Keratinocyte (primary cell): ENCODE measurements around the gene RASAL2. TPM values are rescaled to one million over a fixed set of nuclear protein-coding genes. Genes with fewer than 3 reads are reported as not detected.

Experiments used
- DNase-seq: peaks from one replicate; pipeline ENCODE4 v3.0.0-alpha.2; 2011; ENCODE audit warnings: low read depth, missing footprints, low spot score
- FAIRE-seq: peaks from 2 replicates; lab custom pipeline; 2011; peaks lifted over from hg19 to GRCh38; lab: Jason Lieb, UNC
- H2AFZ ChIP-seq: 2 replicates; pipeline ENCODE4 v1.6.0; 2012; ENCODE audit warnings: low read length, control low read depth, inconsistent platforms; ENCODE audit not compliant: control insufficient read depth
- H3K27ac ChIP-seq: 2 replicates; pipeline ENCODE4 v1.5.1; 2011; ENCODE audit warnings: low read length; ENCODE audit not compliant: control insufficient read depth, insufficient read depth
- H3K27me3 ChIP-seq: 3 replicates; pipeline ENCODE4 v1.6.0; 2011; ENCODE audit warnings: low read length; ENCODE audit not compliant: control insufficient read depth, insufficient read depth; ENCODE audit errors: extremely low read depth
- H3K36me3 ChIP-seq, 2 experiments: 2 replicates in 1 of 2; 3 replicates in 1 of 2; pipeline ENCODE4 v1.5.1; 2011; ENCODE audit warnings: low read length in 2 of 2, mild to moderate bottlenecking in 1 of 2; ENCODE audit not compliant: control insufficient read depth in 2 of 2, insufficient read depth in 2 of 2; ENCODE audit errors: extremely low read depth in 1 of 2
- H3K4me1 ChIP-seq: 3 replicates; pipeline ENCODE4 v1.5.1; 2011; ENCODE audit warnings: low read length; ENCODE audit not compliant: control insufficient read depth, insufficient read depth; ENCODE audit errors: extremely low read depth
- H3K4me2 ChIP-seq: 3 replicates; pipeline ENCODE4 v1.6.0; 2011; ENCODE audit warnings: low read depth, low read length; ENCODE audit not compliant: control insufficient read depth, insufficient read depth; ENCODE audit errors: extremely low read depth
- H3K4me3 ChIP-seq, 3 experiments: fragments of 200-600 bp in 1 of 3; sonication (generic) in 1 of 3; 2 replicates in 2 of 3; 3 replicates in 1 of 3; pipeline ENCODE4 v1.5.1; 2011 to 2016; ENCODE audit warnings: low read length in 3 of 3, mild to moderate bottlenecking in 3 of 3, control low read depth in 2 of 3, inconsistent platforms in 1 of 3, low read depth in 1 of 3, mixed read lengths in 1 of 3, mixed run types in 1 of 3, moderate library complexity in 1 of 3; ENCODE audit not compliant: control insufficient read depth in 2 of 3, insufficient read depth in 2 of 3; ENCODE audit errors: extremely low read depth in 1 of 3
- H3K79me2 ChIP-seq: 2 replicates; pipeline ENCODE4 v1.6.0; 2012; ENCODE audit warnings: low read length; ENCODE audit not compliant: control insufficient read depth, insufficient read depth
- H3K9ac ChIP-seq: 3 replicates; pipeline ENCODE4 v1.6.0; 2011; ENCODE audit warnings: low read length; ENCODE audit not compliant: control insufficient read depth, insufficient read depth; ENCODE audit errors: extremely low read depth
- H3K9me1 ChIP-seq: 3 replicates; pipeline ENCODE4 v1.6.0; 2011; ENCODE audit warnings: low read length; ENCODE audit not compliant: control insufficient read depth, insufficient read depth; ENCODE audit errors: extremely low read depth
- H3K9me3 ChIP-seq: 2 replicates; pipeline ENCODE4 v1.5.1; 2012; ENCODE audit warnings: low read depth, low read length; ENCODE audit not compliant: control insufficient read depth
- H4K20me1 ChIP-seq: 3 replicates; pipeline ENCODE4 v1.6.0; 2011; ENCODE audit warnings: low read length; ENCODE audit not compliant: control insufficient read depth, insufficient read depth; ENCODE audit errors: extremely low read depth
- CTCF ChIP-seq, 3 experiments: IDR thresholded peaks in 1 of 3; conservative IDR thresholded peaks in 1 of 3; optimal IDR thresholded peaks in 1 of 3; 2 replicates in 2 of 3; 3 replicates in 1 of 3; pipeline versions ENCODE3 to v1.5.1; 2011; ENCODE audit warnings: low read length in 3 of 3, mild to moderate bottlenecking in 3 of 3, moderate library complexity in 2 of 3, control low read depth in 1 of 3, inconsistent platforms in 1 of 3; ENCODE audit not compliant: insufficient read depth in 2 of 3; ENCODE audit errors: extremely low read depth in 1 of 3
- EZH2 ChIP-seq: IDR thresholded peaks from one replicate; pipeline ENCODE4 v1.6.1; 2012; ENCODE audit warnings: inconsistent platforms, mild to moderate bottlenecking, low read length, moderate library complexity
- dilution Hi-C: fragments of 300-500 bp; cut with MboI; formaldehyde crosslinking; loops from one replicate; pipeline ENCODE4 v1.7.0; 2020; ENCODE audit warnings: low sequenced_read_pairs; ENCODE audit not compliant: extremely low pct_ligation_motif_present
- polyA plus RNA-seq, 5 experiments: library from polyadenylated mRNA; depleted of rRNA in 3 of 5; stranded (reverse) in 3 of 5; stranded (forward) in 1 of 5; unstranded in 1 of 5; fragments of >200 nt; gene quantifications; 1 replicate in 1 of 5; 2 replicates in 3 of 5; 3 replicates in 1 of 5; pipeline versions ENCODE4 v1.2.1 to v1.2.3, GENCODE V29; 2011 to 2012; ENCODE audit warnings: missing spikeins in 2 of 5, low read depth in 1 of 5, low replicate concordance in 1 of 5

The RASAL2 gene
- polyA plus RNA-seq, 1 donor (not counting 4 experiments of a cell fraction or from before 2014, with no cell fraction given) = 27.2 TPM

- dilution Hi-C loops = no loop called here
- no peak overlapping the region for H2AFZ ChIP-seq
- no peaks in the 10 kb centered on the region for H3K27me3 ChIP-seq
- no peaks in the 10 kb centered on the region for H3K79me2 ChIP-seq
- no peak overlapping the region for H3K27ac ChIP-seq
- H4K20me1 ChIP-seq = no peaks in the 10 kb centered on the region
- H3K9ac ChIP-seq = no peak overlapping the region
- H3K4me3 ChIP-seq = no peak overlapping the region
- DNase-seq = no peak
- H3K9me1 ChIP-seq = peaks cover 2% of the 10 kb centered on the region
- no peaks in the 10 kb centered on the region for H3K36me3 ChIP-seq
- H3K9me3 ChIP-seq = no peaks in the 10 kb centered on the region
- FAIRE-seq = no peak
- H3K4me2 ChIP-seq = no peak overlapping the region
- H3K4me1 ChIP-seq = peaks cover under 1% of the 10 kb centered on the region
- no peak for TF ChIP-seq CTCF (optimal IDR thresholded peaks at IDR 0.05 in 1 of 3, IDR thresholded peaks at IDR 0.05 in 1 of 3, conservative IDR thresholded peaks at IDR 0.05 in 1 of 3; ENCODE audit: extremely low read depth in 1 of 3, insufficient read depth in 2 of 3, low read length in 3 of 3)
- TF ChIP-seq EZH2 = no peak
These were observed 394.5 kb downstream of the RASAL2 start for GRCh38 chr1:178488393-178488792.

- Histone ChIP-seq H3K9me3 (no peaks in the 10 kb centered on the region), H3K79me2 (no peaks in the 10 kb centered on the region), H3K4me2 (no peak overlapping the region), H3K4me3 (no peak overlapping the region), H2AFZ (no peak overlapping the region), H3K27me3 (no peaks in the 10 kb centered on the region), H3K9ac (no peak overlapping the region), H4K20me1 (no peaks in the 10 kb centered on the region), H3K36me3 (no peaks in the 10 kb centered on the region), H3K9me1 (peaks cover 2% of the 10 kb centered on the region), H3K27ac (no peak overlapping the region), H3K4me1 (peaks cover 2% of the 10 kb centered on the region)
- DNase-seq (no peak), FAIRE-seq (no peak)
- TF ChIP-seq CTCF (optimal IDR thresholded peaks at IDR 0.05 in 1 of 3, IDR thresholded peaks at IDR 0.05 in 1 of 3, conservative IDR thresholded peaks at IDR 0.05 in 1 of 3; ENCODE audit: extremely low read depth in 1 of 3, insufficient read depth in 2 of 3, low read length in 3 of 3) = no peak
- no peak for TF ChIP-seq EZH2
- dilution Hi-C loops = no loop called here
These were observed 395.5 kb downstream of the RASAL2 start for GRCh38 chr1:178489399-178489798.
